Urinary bladder (tissue), 4 donors: ENCODE data around the gene FAM229A. TPM values are rescaled to one million over a fixed set of nuclear protein-coding genes. Genes with fewer than 3 reads are reported as not detected.
"Not testable (repeated sequence)": the region's sequence is repeated elsewhere in the genome, so short reads cannot be mapped to it uniquely, and the experiment has no call there.

Source experiments
- DNase-seq: peaks from one replicate; pipeline ENCODE4 v3.0.0-alpha.2; 2015; ENCODE audit errors: extremely low spot score
- H3K27ac ChIP-seq: one replicate; pipeline ENCODE4 v1.5.1; 2013; ENCODE audit warnings: low read depth, mild to moderate bottlenecking, moderate library complexity
- H3K36me3 ChIP-seq: one replicate; pipeline ENCODE4 v1.6.1; 2013; ENCODE audit warnings: mild to moderate bottlenecking, moderate library complexity; ENCODE audit not compliant: insufficient read depth
- H3K4me1 ChIP-seq: one replicate; pipeline ENCODE4 v1.6.1; 2013; ENCODE audit warnings: mild to moderate bottlenecking, moderate library complexity; ENCODE audit not compliant: insufficient read depth
- H3K4me3 ChIP-seq: one replicate; pipeline ENCODE4 v1.5.1; 2013; ENCODE audit warnings: low read depth, low read length
- WGBS: extraction: QIAGEN DNeasy Blood & Tissue Kit; methylation state at CpG from one replicate; pipeline ENCODE4 v1.1.7; 2013; 5-methylcytosine and 5-hydroxymethylcytosine counted together
- polyA plus RNA-seq: library from polyadenylated mRNA; stranded (reverse); fragments of 200-250 nt; gene quantifications from one replicate; pipeline ENCODE4 v1.2.3, GENCODE V29; 2013
- total RNA-seq: library from RNA; depleted of rRNA; stranded (reverse); fragments of >200 nt; gene quantifications from one replicate; pipeline ENCODE4 v1.2.3, GENCODE V29; 2014
- donor health status: healthy with polysubstance abuse.
- donor health status: healthy.

FAM229A gene
- 3.2 TPM for total RNA-seq
- 7.3 TPM for polyA plus RNA-seq

GRCh38 chr1:32362474-32363313 lies at the start of gene FAM229A, which contains the start of gene TSSK3:
Gene FAM229A, minus strand, starts transcription at chr1:32362485. Its CDS starts 394 bp downstream, at chr1:32362091.
Gene TSSK3, plus strand, starts transcription at chr1:32362539. Its CDS starts 163 bp downstream, at chr1:32362702.
- H3K36me3 ChIP-seq: no peaks in the 10 kb centered on the region
- no peak for DNase-seq
- no peak within 1 kb of the TSS for H3K27ac ChIP-seq
- H3K4me1 ChIP-seq: peaks cover 3% of the 10 kb centered on the region
- H3K4me3 ChIP-seq: peak within 1 kb of the TSS; percentile 34
- 59% methylated on average over 17 of the region's 17 CpGs for WGBS

GRCh38 chr1:32411261-32411660 lies 49.0 kb upstream of the FAM229A start:
- no peak for DNase-seq
- H3K36me3 ChIP-seq: no peaks in the 10 kb centered on the region
- H3K27ac ChIP-seq: no peak overlapping the region
- H3K4me1 ChIP-seq: no peaks in the 10 kb centered on the region
- no peak overlapping the region for H3K4me3 ChIP-seq

GRCh38 chr1:32406629-32407111 lies 44.4 kb upstream of the FAM229A start:
- no peak for DNase-seq
- H3K27ac ChIP-seq: no peak overlapping the region
- WGBS: 89% methylated on average over 4 of the region's 4 CpGs
- no peak overlapping the region for H3K4me3 ChIP-seq
- no peaks in the 10 kb centered on the region for H3K4me1 ChIP-seq
- no peaks in the 10 kb centered on the region for H3K36me3 ChIP-seq

GRCh38 chr1:32405672-32406467 lies 43.6 kb upstream of the FAM229A start:
- H3K4me1 ChIP-seq: peaks cover 2% of the 10 kb centered on the region
- H3K27ac ChIP-seq: no peak overlapping the region
- H3K36me3 ChIP-seq: no peaks in the 10 kb centered on the region
- WGBS: 87% methylated on average over 4 of the region's 4 CpGs
- no peak for DNase-seq
- no peak overlapping the region for H3K4me3 ChIP-seq

GRCh38 chr1:32404946-32405345 lies 42.7 kb upstream of the FAM229A start:
- DNase-seq: no peak
- no peak overlapping the region for H3K27ac ChIP-seq
- H3K4me1 ChIP-seq: peaks cover 2% of the 10 kb centered on the region
- no peaks in the 10 kb centered on the region for H3K36me3 ChIP-seq
- no peak overlapping the region for H3K4me3 ChIP-seq
- 15% methylated on average over 2 of the region's 2 CpGs for WGBS

- Histone ChIP-seq H3K4me1 (peaks cover 2% of the 10 kb centered on the region), H3K36me3 (no peaks in the 10 kb centered on the region), H3K4me3 (no peak overlapping the region), H3K27ac (peak overlapping the region; percentile 72)
- DNase-seq: peak; percentile 65
- WGBS: 30% methylated on average over 13 of the region's 13 CpGs
Measured at GRCh38 chr1:32400876-32401631, 38.8 kb upstream of the FAM229A start.

- no peak for DNase-seq
- WGBS: 69% methylated on average over 4 of the region's 4 CpGs
- H3K36me3 ChIP-seq: no peaks in the 10 kb centered on the region
- peaks cover 2% of the 10 kb centered on the region for H3K4me1 ChIP-seq
- H3K27ac ChIP-seq: no peak overlapping the region
- H3K4me3 ChIP-seq: no peak overlapping the region
Measured at GRCh38 chr1:32399843-32400242, 37.6 kb upstream of the FAM229A start.

GRCh38 chr1:32398401-32398800 lies 36.1 kb upstream of the FAM229A start:
- Histone ChIP-seq H3K27ac (no peak overlapping the region), H3K4me3 (no peak overlapping the region), H3K4me1 (peaks cover 2% of the 10 kb centered on the region), H3K36me3 (no peaks in the 10 kb centered on the region)
- 48% methylated on average over 2 of the region's 2 CpGs for WGBS
- DNase-seq: no peak

- H3K4me1 ChIP-seq, DNase-seq, H3K4me3 ChIP-seq, H3K27ac ChIP-seq, H3K36me3 ChIP-seq: not testable (repeated sequence)
- WGBS: 91% methylated on average over 5 of the region's 5 CpGs
Measured at GRCh38 chr1:32396524-32396923, 34.2 kb upstream of the FAM229A start.

GRCh38 chr1:32394890-32395432 lies 32.7 kb upstream of the FAM229A start:
- Histone ChIP-seq H3K4me3 (peak overlapping the region; percentile 43), H3K27ac (peak overlapping the region; percentile 87), H3K36me3 (peaks cover 3% of the 10 kb centered on the region), H3K4me1 (no peaks in the 10 kb centered on the region)
- no peak for DNase-seq
- WGBS: under 1% methylated on average over 14 of the region's 14 CpGs

GRCh38 chr1:32394141-32394889 lies 32.0 kb upstream of the FAM229A start, which contains the start of gene BSDC1:
Gene BSDC1, minus strand, starts transcription at chr1:32394441. Its CDS starts 27 bp downstream, at chr1:32394414.
- WGBS: under 1% methylated on average over 48 of the region's 48 CpGs
- H3K4me1 ChIP-seq: no peaks in the 10 kb centered on the region

GRCh38 chr1:32393832-32394140 lies 31.5 kb upstream of the FAM229A start:
- 1% methylated on average over 15 of the region's 15 CpGs for WGBS
- H3K4me3 ChIP-seq: peak overlapping the region; percentile 56
- DNase-seq: peak; percentile 25
- H3K4me1 ChIP-seq: no peaks in the 10 kb centered on the region
- peak overlapping the region; percentile 93 for H3K27ac ChIP-seq
- H3K36me3 ChIP-seq: peaks cover 3% of the 10 kb centered on the region

More at GRCh38 chr1:32394141-32394889, 32.0 kb upstream of the FAM229A start, which contains the start of gene BSDC1:
- H3K4me3 ChIP-seq: peak within 1 kb of the TSS; percentile 56
- H3K27ac ChIP-seq: peak within 1 kb of the TSS; percentile 93
- peak; percentile 99 for DNase-seq
- H3K36me3 ChIP-seq: peaks cover 3% of the 10 kb centered on the region
